Smooth muscle cell (in vitro differentiated cells): ENCODE data around the gene OR5H6. TPM values are rescaled to one million over a fixed set of nuclear protein-coding genes. Genes with fewer than 3 reads are reported as not detected.

Experiments
- DNase-seq: peaks from one replicate; lab custom pipeline; 2025; ENCODE audit not compliant: unreplicated experiment; lab: John Stamatoyannopoulos, UW
- H2AFZ ChIP-seq: fragments of 200-600 bp; sonication (generic); 2 replicates; pipeline ENCODE4 v1.6.0; 2016; ENCODE audit warnings: antibody characterized with exemption, low read depth, mild to moderate bottlenecking
- H3F3A ChIP-seq: fragments of 200-600 bp; sonication (generic); 2 replicates; pipeline ENCODE4 v1.6.0; 2017; ENCODE audit warnings: antibody characterized with exemption, low read depth
- H3K27ac ChIP-seq: fragments of 200-600 bp; sonication (generic); 2 replicates; pipeline ENCODE4 v1.5.1; 2016; ENCODE audit warnings: low read depth, mild to moderate bottlenecking
- H3K27me3 ChIP-seq: fragments of 200-600 bp; sonication (generic); 2 replicates; pipeline ENCODE4 v1.6.1; 2016; ENCODE audit warnings: low read depth, mild to moderate bottlenecking
- H3K36me3 ChIP-seq: fragments of 200-600 bp; sonication (generic); 2 replicates; pipeline ENCODE4 v1.5.1; 2016; ENCODE audit warnings: low read depth
- H3K4me1 ChIP-seq: fragments of 200-600 bp; sonication (generic); 2 replicates; pipeline ENCODE4 v1.5.1; 2016; ENCODE audit warnings: low read depth
- H3K4me2 ChIP-seq: fragments of 200-600 bp; sonication (generic); 2 replicates; pipeline ENCODE4 v1.6.0; 2016; ENCODE audit warnings: mild to moderate bottlenecking
- H3K4me3 ChIP-seq: fragments of 200-600 bp; sonication (generic); 2 replicates; pipeline ENCODE4 v1.5.1; 2016; ENCODE audit warnings: mild to moderate bottlenecking
- H3K79me2 ChIP-seq: fragments of 200-600 bp; sonication (generic); 2 replicates; pipeline ENCODE4 v1.6.0; 2016; ENCODE audit warnings: low read depth, mild to moderate bottlenecking
- H3K9ac ChIP-seq: fragments of 200-600 bp; sonication (generic); 2 replicates; pipeline ENCODE4 v1.6.0; 2016; ENCODE audit warnings: low read depth
- H3K9me3 ChIP-seq: fragments of 200-600 bp; sonication (generic); replicated peaks from 2 replicates; pipeline ENCODE4 v1.5.1; 2016; ENCODE audit warnings: low read depth
- H4K20me1 ChIP-seq: fragments of 200-600 bp; sonication (generic); 2 replicates; pipeline ENCODE4 v1.6.0; 2016; ENCODE audit warnings: low read depth
- CTCF ChIP-seq: fragments of 200-600 bp; sonication (generic); IDR thresholded peaks from 2 replicates; pipeline ENCODE4 v1.5.1; 2017; ENCODE audit warnings: borderline replicate concordance, mild to moderate bottlenecking, antibody characterized with exemption; ENCODE audit not compliant: insufficient read depth, poor library complexity, severe bottlenecking
- WGBS: methylation state at CpG from one replicate; pipeline ENCODE4 v1.1.7; 2016; ENCODE audit warnings: low lambda C conversion rate; 5-methylcytosine and 5-hydroxymethylcytosine counted together
- polyA plus RNA-seq: library from polyadenylated mRNA; unstranded; fragments of >200 nt; fragmentation: Nextera tagmentation; extraction: Ambion mirVana; gene quantifications from 2 replicates; pipeline ENCODE4 v1.2.1, GENCODE V29; 2016
- total RNA-seq: library from RNA; depleted of rRNA; stranded (reverse); fragments of >200 nt; gene quantifications from 2 replicates; pipeline ENCODE4 v1.2.3, GENCODE V29; 2014

OR5H6 gene
- total and polyA plus RNA-seq, 2 experiments from 2014 or later: not detected

- Histone ChIP-seq H3K79me2 (no peaks in the 10 kb centered on the region), H3K9ac (no peak overlapping the region), H3K9me3 (no peaks in the 10 kb centered on the region), H3F3A (no peaks in the 10 kb centered on the region), H3K4me2 (no peak overlapping the region), H3K4me3 (no peak overlapping the region), H3K36me3 (no peaks in the 10 kb centered on the region), H3K27ac (no peak overlapping the region), H3K4me1 (no peaks in the 10 kb centered on the region), H3K27me3 (no peaks in the 10 kb centered on the region), H4K20me1 (no peaks in the 10 kb centered on the region), H2AFZ (no peak overlapping the region)
- TF ChIP-seq CTCF: no peak
- 93% methylated on average over 1 of the region's 1 CpG for WGBS
- DNase-seq: no peak
These were observed 26.9 kb downstream of the OR5H6 start for GRCh38 chr3:98290916-98291315.

- 90% methylated on average over 10 of the region's 10 CpGs for WGBS
- no peak for DNase-seq
- no peaks in the 10 kb centered on the region for H3K9me3 ChIP-seq
- H3K27ac ChIP-seq: no peak overlapping the region
- H3K27me3 ChIP-seq: no peaks in the 10 kb centered on the region
- H2AFZ ChIP-seq: no peak overlapping the region
- H3K9ac ChIP-seq: no peak overlapping the region
- TF ChIP-seq CTCF: no peak
- H3K4me3 ChIP-seq: no peak overlapping the region
- no peaks in the 10 kb centered on the region for H3K79me2 ChIP-seq
- H3K4me1 ChIP-seq: no peaks in the 10 kb centered on the region
- no peak overlapping the region for H3K4me2 ChIP-seq
- H4K20me1 ChIP-seq: no peaks in the 10 kb centered on the region
- H3F3A ChIP-seq: no peaks in the 10 kb centered on the region
- H3K36me3 ChIP-seq: no peaks in the 10 kb centered on the region
These were observed 27.4 kb downstream of the OR5H6 start for GRCh38 chr3:98291332-98291957.

Other genes starting within 250 kb of the OR5H6 start
- gene GABRR3, start 228.9 kb upstream of the OR5H6 start, total RNA-seq: not detected in 2 replicates
- gene GABRR3, start 228.9 kb upstream of the OR5H6 start, polyA plus RNA-seq: not detected in 2 replicates
- not detected in 2 replicates for gene OR5AC2, start 177.1 kb upstream of the OR5H6 start, total RNA-seq
- not detected in 2 replicates for gene OR5AC2, start 177.1 kb upstream of the OR5H6 start, polyA plus RNA-seq
- not detected in 2 replicates for gene OR5H1, start 133.5 kb upstream of the OR5H6 start, total RNA-seq
- gene OR5H1, start 133.5 kb upstream of the OR5H6 start, polyA plus RNA-seq: not detected in 2 replicates
- gene OR5H14, start 116.8 kb upstream of the OR5H6 start, total RNA-seq: not detected in 2 replicates
- gene OR5H14, start 116.8 kb upstream of the OR5H6 start, polyA plus RNA-seq: not detected in 2 replicates
- not detected in 2 replicates for gene OR5H15, start 97.5 kb upstream of the OR5H6 start, total RNA-seq
- not detected in 2 replicates for gene OR5H15, start 97.5 kb upstream of the OR5H6 start, polyA plus RNA-seq
- not detected in 2 replicates for gene OR5H2, start 18.3 kb downstream of the OR5H6 start, total RNA-seq
- gene OR5H2, start 18.3 kb downstream of the OR5H6 start, polyA plus RNA-seq: not detected in 2 replicates
- not detected in 2 replicates for gene OR5K4, start 89.6 kb downstream of the OR5H6 start, total RNA-seq
- not detected in 2 replicates for gene OR5K4, start 89.6 kb downstream of the OR5H6 start, polyA plus RNA-seq
- gene OR5K3, start 126.4 kb downstream of the OR5H6 start, total RNA-seq: not detected in 2 replicates
- gene OR5K3, start 126.4 kb downstream of the OR5H6 start, polyA plus RNA-seq: not detected in 2 replicates
- not detected in 2 replicates for gene OR5K1, start 199.0 kb downstream of the OR5H6 start, total RNA-seq
- 0.05 TPM in 1 of 2 replicates, not detected in the other for gene OR5K1, start 199.0 kb downstream of the OR5H6 start, polyA plus RNA-seq
- gene OR5K2, start 233.4 kb downstream of the OR5H6 start, total RNA-seq: not detected in 2 replicates
- not detected in 2 replicates for gene OR5K2, start 233.4 kb downstream of the OR5H6 start, polyA plus RNA-seq